Stomach (tissue), 4 donors: ENCODE measurements around the gene ZDHHC8.

Source experiments
- CTCF ChIP-seq, 7 experiments: fragments of 450-650 bp in 4 of 7; fragments of 200-600 bp in 3 of 7; sonication (generic) in 3 of 7; IDR thresholded peaks; one replicate each; pipeline ENCODE4 v1.5.1; 2016 to 2019; ENCODE audit warnings: antibody characterized with exemption in 7 of 7, control low read depth in 2 of 7, mild to moderate bottlenecking in 1 of 7
- EP300 ChIP-seq: sonication (generic); formaldehyde crosslinking; IDR thresholded peaks from one replicate; pipeline ENCODE4 v1.6.1; 2017; ENCODE audit warnings: antibody characterized with exemption

DNA sequence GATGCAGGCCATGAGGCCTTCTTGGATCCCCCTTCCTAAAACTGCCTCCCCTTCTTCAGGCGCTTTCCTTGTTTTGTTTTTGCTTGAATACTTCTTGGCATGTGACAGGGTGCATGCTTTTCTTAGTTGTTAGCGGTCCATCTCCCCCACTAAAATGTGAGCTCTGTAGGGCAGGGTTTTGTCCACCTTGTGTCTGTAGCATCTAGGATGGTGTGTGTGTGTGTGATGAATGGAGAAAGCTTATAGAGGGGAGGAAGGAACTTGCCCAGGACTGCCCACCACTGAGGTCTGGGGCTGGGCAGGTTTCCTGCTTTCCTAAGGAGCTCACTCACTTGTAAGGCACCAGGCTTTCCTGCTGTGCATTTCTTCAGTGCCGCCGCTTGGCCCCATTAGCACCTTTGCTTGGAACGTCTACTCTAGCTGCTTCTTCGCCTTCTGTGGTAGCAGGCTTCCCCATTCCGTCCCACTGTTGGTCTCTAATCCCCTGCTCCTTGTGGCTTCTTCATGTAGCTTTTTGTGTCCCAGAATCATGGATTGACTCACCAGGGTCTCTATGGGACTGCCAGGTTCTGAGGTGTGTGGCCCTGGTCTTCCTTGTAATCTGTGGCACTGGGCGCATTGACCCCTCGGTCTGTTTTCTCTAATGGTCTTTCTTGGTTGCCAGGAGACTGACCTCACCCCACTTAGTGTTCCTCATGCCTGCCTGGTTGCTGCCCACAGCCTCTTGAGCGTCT is 48.3 kb upstream of the ZDHHC8 start:
- TF ChIP-seq CTCF (IDR thresholded peaks at IDR 0.05) (no peak), EP300 (no peak)
